Right lobe of liver (tissue), 6 donors: ENCODE results near the gene AKNA. TPM values are rescaled to one million over a fixed set of nuclear protein-coding genes. Genes with fewer than 3 reads are reported as not detected.
A peak's percentile ranks its signal among the peaks of the same experiment; 100 is the strongest.

Source experiments
- ATAC-seq, 4 donors: fragments of 200-7000 bp; cut with Tn5 transposase; one replicate each; pipeline ENCODE4 v1.9.1; 2020; ENCODE audit warnings: mild to moderate bottlenecking in 4 of 4, moderate library complexity in 4 of 4
- DNase-seq, 3 donors: peaks; one replicate each; pipeline ENCODE4 v3.0.0-alpha.2; 2020
- H3K27ac ChIP-seq, 3 donors: fragments of 200-600 bp; one replicate each; pipeline ENCODE4 v1.8.0; 2022
- H3K27me3 ChIP-seq, 2 donors: fragments of 200-600 bp; one replicate each; pipeline ENCODE4 v1.8.0; 2022
- H3K36me3 ChIP-seq, 4 donors: fragments of 200-600 bp; sonication (generic) in 1 of 4; one replicate each; pipeline versions ENCODE4 v1.5.1 to v1.8.0; 2017 to 2022; ENCODE audit warnings: control low read depth in 1 of 4
- H3K4me1 ChIP-seq, 4 donors: fragments of 200-600 bp; sonication (generic) in 1 of 4; one replicate each; pipeline versions ENCODE4 v1.5.1 to v1.8.0; 2017 to 2022; ENCODE audit warnings: control low read depth in 1 of 4
- H3K4me3 ChIP-seq, 3 donors: fragments of 200-600 bp; one replicate each; pipeline ENCODE4 v1.8.0; 2022
- H3K9me3 ChIP-seq, 4 donors: fragments of 200-600 bp; sonication (generic) in 1 of 4; one replicate each; pipeline versions ENCODE4 v1.5.1 to v1.8.0; 2017 to 2022; ENCODE audit warnings: control low read depth in 1 of 4
- POLR2A ChIP-seq: fragments of 450-650 bp; IDR thresholded peaks from one replicate; pipeline ENCODE4 v1.6.1; 2017; ENCODE audit warnings: antibody characterized with exemption, mild to moderate bottlenecking
- WGBS: methylation state at CpG from one replicate; pipeline ENCODE4 v1.1.6; 2018; ENCODE audit warnings: low coverage, low lambda C conversion rate; ENCODE audit not compliant: insufficient coverage; ENCODE audit errors: missing lambda C conversion rate; 5-methylcytosine and 5-hydroxymethylcytosine counted together
- intact Hi-C, 2 donors: fragments of 100-400 bp; cut with DNase I; formaldehyde crosslinking; loops; one replicate each; pipeline versions ENCODE4 v1.11.2 to v1.14.1; 2022
- total RNA-seq, 6 experiments: library from RNA; depleted of rRNA in 2 of 6; stranded (reverse); fragments of >200 nt in 2 of 6; fragmentation: NEBNext Ultra II Directional in 3 of 6; extraction: Animal tissue kit (Norgen Biotek cat#: 25700) in 3 of 6; gene quantifications; one replicate each; pipeline versions ENCODE4 v1.1.0 to v1.2.4, GENCODE V29; 2016 to 2023
- TF ChIP-seq, protein P1 (sequence below), 4 donors: fragments of 200-600 bp in 3 of 4; fragments of 450-650 bp in 1 of 4; IDR thresholded peaks; one replicate each; pipeline versions ENCODE4 v1.5.1 to v1.8.0; 2016 to 2022; ENCODE audit warnings: antibody characterized with exemption in 4 of 4, mild to moderate bottlenecking in 2 of 4
- donor health status: DM: no; HTN: yes; CAD: no.
- donor health status: DM: no; HTN: no; CAD: no.
- donor health status: DM: no; HTN: no; CAD: no.
- donor health status: DM: no; HTN: yes; CAD: no.
- donor health status: DM: no; HTN: yes; CAD: no.

The AKNA gene
- total RNA-seq, 6 experiments from 2014 or later, result 4.7 to 15.1 (median 9.8) TPM

- intact Hi-C loops, result no loop called here
- Histone ChIP-seq H3K4me1 (peaks cover 0 to 55% (median 18%) of the 10 kb centered on the region in 4 donors), H3K4me3 (no peak overlapping the region), H3K9me3 (no peaks in the 10 kb centered on the region), H3K27me3 (no peaks in the 10 kb centered on the region), H3K27ac (peak overlapping the region in 1 of 3 donors; percentile 3), H3K36me3 (no peaks in the 10 kb centered on the region)
- no peak for TF ChIP-seq POLR2A
- TF ChIP-seq, protein P1, sequence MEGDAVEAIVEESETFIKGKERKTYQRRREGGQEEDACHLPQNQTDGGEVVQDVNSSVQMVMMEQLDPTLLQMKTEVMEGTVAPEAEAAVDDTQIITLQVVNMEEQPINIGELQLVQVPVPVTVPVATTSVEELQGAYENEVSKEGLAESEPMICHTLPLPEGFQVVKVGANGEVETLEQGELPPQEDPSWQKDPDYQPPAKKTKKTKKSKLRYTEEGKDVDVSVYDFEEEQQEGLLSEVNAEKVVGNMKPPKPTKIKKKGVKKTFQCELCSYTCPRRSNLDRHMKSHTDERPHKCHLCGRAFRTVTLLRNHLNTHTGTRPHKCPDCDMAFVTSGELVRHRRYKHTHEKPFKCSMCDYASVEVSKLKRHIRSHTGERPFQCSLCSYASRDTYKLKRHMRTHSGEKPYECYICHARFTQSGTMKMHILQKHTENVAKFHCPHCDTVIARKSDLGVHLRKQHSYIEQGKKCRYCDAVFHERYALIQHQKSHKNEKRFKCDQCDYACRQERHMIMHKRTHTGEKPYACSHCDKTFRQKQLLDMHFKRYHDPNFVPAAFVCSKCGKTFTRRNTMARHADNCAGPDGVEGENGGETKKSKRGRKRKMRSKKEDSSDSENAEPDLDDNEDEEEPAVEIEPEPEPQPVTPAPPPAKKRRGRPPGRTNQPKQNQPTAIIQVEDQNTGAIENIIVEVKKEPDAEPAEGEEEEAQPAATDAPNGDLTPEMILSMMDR (IDR thresholded peaks at IDR 0.05), result no peak
- ATAC-seq, result no peak
- WGBS, result 16% methylated on average over 6 of the region's 7 CpGs
- no peak for DNase-seq
Observed at GRCh38 chr9:114394523-114395333, 6.9 kb upstream of the AKNA start.

DNA sequence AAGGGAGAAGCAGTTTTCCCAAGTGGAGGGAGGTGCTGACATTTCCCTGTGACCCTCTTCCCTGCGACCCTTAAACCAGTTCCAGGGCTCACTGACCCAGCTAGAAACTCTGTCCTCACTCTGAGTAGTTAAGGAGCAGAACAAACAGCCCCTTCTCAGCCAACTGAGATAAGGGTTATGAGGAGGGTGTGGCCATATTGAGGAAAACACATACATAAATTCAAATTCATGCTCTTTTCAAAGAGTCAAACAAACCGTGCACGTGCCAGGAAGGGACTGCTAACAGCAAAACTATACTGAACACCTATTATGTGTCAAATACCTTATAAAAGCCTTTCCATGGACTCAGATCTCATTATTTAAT lies 4.9 kb upstream of the AKNA start:
- 5% methylated on average over 2 of the region's 3 CpGs for WGBS
- Histone ChIP-seq H3K4me1 (peaks cover 0 to 64% (median 18%) of the 10 kb centered on the region in 4 donors), H3K27ac (peak overlapping the region; percentile 6 to 42 (median 12)), H3K9me3 (no peaks in the 10 kb centered on the region), H3K36me3 (no peaks in the 10 kb centered on the region), H3K4me3 (no peak overlapping the region), H3K27me3 (no peaks in the 10 kb centered on the region)
- TF ChIP-seq, protein P1 (IDR thresholded peaks at IDR 0.05), result no peak
- no peak for TF ChIP-seq POLR2A
- intact Hi-C loops, result no loop called here
- no peak for DNase-seq
- ATAC-seq, result peak; percentile 35 to 59 (median 42)

GRCh38 chr9:114390952-114391351 lies 3.2 kb upstream of the AKNA start:
- no peaks in the 10 kb centered on the region for H3K9me3 ChIP-seq
- H3K27ac ChIP-seq, result no peak overlapping the region
- DNase-seq (no peak), ATAC-seq (no peak)
- TF ChIP-seq POLR2A, result no peak
- TF ChIP-seq, protein P1 (IDR thresholded peaks at IDR 0.05), result no peak
- WGBS, result 100% methylated on average over 2 of the region's 2 CpGs
- no peaks in the 10 kb centered on the region for H3K36me3 ChIP-seq
- H3K4me1 ChIP-seq, result peaks cover 0 to 66% (median 24%) of the 10 kb centered on the region in 4 donors
- intact Hi-C loops, result no loop called here
- no peak overlapping the region for H3K4me3 ChIP-seq
- H3K27me3 ChIP-seq, result no peaks in the 10 kb centered on the region

DNA sequence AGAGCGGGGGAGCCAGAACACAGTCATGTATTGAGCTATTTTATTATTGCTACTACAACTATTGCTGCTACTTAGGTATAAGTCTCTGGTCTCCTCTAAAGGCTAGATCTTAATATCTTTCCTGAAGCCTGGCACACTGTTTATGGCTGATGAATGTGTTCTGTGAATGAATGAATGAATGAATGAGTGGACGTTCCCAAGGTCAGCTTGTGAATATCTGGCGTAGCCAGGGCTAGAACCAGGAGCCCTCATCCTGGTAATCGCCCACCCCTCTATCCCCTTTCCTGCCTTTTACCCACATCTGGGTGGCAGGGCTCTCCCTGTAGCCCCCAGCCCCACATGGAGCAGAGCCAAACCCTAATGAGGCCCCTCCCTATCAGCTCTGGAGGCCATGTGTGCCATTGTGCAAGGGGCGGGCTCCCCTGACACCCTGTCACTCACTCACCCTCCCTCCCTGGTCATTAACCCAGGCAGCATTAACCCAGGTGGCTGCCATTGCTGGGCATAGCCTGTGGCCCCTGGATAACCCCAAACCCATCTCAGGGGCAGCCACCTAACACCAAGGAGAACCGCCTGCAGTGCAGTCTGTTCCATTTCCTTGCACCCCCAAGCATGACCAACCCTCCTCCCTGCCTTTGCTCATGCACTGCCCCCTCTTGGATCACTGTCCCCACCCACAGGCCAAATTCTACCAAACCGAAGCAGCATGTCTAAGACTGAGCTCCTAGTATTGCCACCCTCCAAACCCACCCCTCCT lies 2.0 kb upstream of the AKNA start:
- intact Hi-C loops, result no loop called here
- peak in 1 of 3 donors; percentile 48 for DNase-seq
- Histone ChIP-seq H3K27me3 (no peaks in the 10 kb centered on the region), H3K4me1 (peaks cover 0 to 66% (median 25%) of the 10 kb centered on the region in 4 donors), H3K27ac (no peak overlapping the region), H3K9me3 (no peaks in the 10 kb centered on the region), H3K36me3 (no peaks in the 10 kb centered on the region), H3K4me3 (no peak overlapping the region)
- WGBS, result 70% methylated on average over 5 of the region's 7 CpGs
- ATAC-seq, result no peak
- TF ChIP-seq, protein P1 (IDR thresholded peaks at IDR 0.05), result no peak
- TF ChIP-seq POLR2A, result no peak
